Gastrocnemius medialis (tissue), 4 donors: Measurements from ENCODE around the gene FYCO1.

Experiments used
- POLR2A ChIP-seq, 2 donors: fragments of 450-650 bp; IDR thresholded peaks; one replicate each; pipeline ENCODE4 v1.6.1; 2017; ENCODE audit warnings: antibody characterized with exemption in 2 of 2, mild to moderate bottlenecking in 2 of 2, moderate library complexity in 2 of 2
- TF ChIP-seq, protein P1 (sequence below), 5 experiments: fragments of 450-650 bp in 3 of 5; fragments of 200-600 bp in 2 of 5; sonication (generic) in 2 of 5; IDR thresholded peaks in 4 of 5; conservative IDR thresholded peaks in 1 of 5; 1 replicate in 4 of 5; 2 replicates in 1 of 5; pipeline ENCODE4 v1.5.1; 2016 to 2019; ENCODE audit warnings: antibody characterized with exemption in 5 of 5, mild to moderate bottlenecking in 3 of 5, moderate library complexity in 3 of 5

DNA sequence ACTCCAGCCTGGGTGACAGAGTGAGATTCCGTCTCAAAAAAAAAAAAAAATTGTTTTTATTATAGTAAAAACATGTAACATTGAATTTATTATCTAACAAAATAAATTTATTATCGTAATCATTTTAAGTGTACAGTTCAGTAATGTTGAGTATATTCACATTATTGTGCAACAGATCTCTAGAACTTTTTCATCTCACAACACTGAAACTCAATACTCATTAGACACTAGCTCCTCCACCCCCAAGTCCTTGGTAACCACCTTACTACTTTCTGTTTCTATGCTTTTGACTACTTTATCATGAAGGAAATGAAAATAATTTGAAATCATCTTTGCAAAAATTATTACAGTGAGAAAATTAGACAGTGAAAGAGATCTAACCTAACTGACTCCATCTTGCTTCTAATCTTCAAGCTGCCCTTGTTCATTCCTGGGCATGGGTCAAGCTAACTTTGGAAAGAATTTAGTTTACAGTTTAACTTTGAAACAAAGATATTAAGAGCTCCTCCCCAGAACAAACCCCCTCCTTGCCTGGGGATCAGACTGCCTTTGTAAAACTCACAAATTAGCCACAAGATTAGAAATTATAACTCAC is 15.0 kb upstream of the FYCO1 start:
- TF ChIP-seq, protein P1, sequence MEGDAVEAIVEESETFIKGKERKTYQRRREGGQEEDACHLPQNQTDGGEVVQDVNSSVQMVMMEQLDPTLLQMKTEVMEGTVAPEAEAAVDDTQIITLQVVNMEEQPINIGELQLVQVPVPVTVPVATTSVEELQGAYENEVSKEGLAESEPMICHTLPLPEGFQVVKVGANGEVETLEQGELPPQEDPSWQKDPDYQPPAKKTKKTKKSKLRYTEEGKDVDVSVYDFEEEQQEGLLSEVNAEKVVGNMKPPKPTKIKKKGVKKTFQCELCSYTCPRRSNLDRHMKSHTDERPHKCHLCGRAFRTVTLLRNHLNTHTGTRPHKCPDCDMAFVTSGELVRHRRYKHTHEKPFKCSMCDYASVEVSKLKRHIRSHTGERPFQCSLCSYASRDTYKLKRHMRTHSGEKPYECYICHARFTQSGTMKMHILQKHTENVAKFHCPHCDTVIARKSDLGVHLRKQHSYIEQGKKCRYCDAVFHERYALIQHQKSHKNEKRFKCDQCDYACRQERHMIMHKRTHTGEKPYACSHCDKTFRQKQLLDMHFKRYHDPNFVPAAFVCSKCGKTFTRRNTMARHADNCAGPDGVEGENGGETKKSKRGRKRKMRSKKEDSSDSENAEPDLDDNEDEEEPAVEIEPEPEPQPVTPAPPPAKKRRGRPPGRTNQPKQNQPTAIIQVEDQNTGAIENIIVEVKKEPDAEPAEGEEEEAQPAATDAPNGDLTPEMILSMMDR (IDR thresholded peaks at IDR 0.05 in 4 of 5, conservative IDR thresholded peaks at IDR 0.05 in 1 of 5), result no peak
- no peak for TF ChIP-seq POLR2A (IDR thresholded peaks at IDR 0.05)
